DMS53 (cell line): Measurements from ENCODE around the gene CEP250.
"Not testable (repeated sequence)": the region's sequence is repeated elsewhere in the genome, so short reads cannot be mapped to it uniquely, and the experiment has no call there.

Experiments used
- DNase-seq: peaks from one replicate; lab custom pipeline; 2025; lab: John Stamatoyannopoulos, UW

Gene CEP250

DNA sequence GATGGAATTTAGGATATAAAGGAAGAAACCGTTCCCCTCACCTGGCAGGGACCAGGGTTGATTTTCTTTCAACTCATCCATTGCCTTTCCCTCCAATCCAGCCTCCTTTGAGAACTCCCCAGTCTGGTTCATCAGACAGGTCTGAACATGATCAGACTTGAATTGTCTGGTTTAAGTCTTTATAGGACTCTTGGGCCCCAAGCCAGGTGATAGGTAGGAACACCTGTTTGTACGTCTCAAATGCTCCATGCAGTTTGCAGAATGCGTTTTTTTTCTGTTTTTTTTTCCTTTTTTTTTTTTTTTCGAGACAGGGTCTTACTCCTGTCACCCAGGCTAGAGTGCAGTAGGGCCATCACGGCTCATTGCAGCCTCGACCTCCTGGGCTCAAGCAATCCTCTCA lies 4.1 kb upstream of the CEP250 start:
- DNase-seq, result peak; percentile 89

DNA sequence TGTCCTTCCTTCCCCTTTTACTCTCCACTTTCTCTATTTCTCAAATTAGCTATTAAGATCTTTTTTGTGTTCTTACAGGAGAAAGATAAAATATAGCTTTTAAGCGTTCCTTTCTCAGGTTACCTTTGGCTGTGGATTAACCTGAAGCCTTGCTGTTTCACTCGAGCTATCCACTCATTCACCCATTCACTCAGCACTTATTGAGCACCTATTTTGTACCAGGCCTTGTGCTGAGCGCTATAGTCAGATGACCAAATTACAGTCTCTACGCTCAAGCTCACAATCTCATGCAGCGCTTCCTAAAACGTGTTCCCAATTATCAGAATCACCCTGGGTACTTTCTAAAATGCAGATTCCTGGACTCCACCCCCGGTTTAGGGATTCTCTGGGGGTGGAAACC lies 1.8 kb upstream of the CEP250 start:
- DNase-seq, result no peak

DNA sequence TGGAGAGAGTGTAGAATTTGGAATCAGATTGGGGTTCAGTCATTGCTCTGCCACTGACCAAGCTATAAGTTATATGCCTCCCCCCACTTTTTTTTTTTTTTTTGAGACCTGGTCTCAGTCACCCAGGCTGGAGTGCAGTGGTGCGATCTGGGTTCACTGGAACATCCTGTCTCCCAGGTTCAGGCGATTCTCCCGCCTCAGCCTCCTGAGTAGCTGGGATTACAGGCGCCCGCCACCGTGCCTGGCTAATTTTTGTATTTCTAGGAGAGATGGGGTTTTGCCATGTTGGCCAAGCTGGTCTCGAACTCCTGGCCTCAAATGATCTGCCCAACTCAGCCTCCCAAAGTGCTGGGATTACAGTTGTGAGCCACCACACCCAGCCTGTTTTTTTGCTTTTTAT lies 1.3 kb downstream of the CEP250 start:
- not testable (repeated sequence) for DNase-seq

DNA sequence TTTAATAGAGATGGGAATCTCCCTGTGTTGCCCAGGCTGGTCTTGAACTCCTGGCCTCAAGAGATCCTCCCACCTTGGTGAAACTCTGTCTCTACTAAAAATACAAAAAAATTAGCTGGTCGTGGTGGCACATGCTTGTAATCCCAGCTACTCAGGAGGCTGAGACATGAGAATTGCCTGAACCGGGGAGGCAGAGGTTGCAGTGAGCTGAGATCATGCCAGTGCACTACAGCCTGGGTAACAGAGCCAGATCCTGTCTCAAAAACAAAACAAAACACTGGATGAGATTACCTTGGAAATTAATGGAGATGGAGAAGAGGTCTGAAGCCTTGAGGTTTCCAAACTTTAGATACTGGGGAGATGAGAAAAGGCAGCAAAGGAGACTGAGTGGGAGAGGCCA lies 2.1 kb downstream of the CEP250 start:
- not testable (repeated sequence) for DNase-seq

DNA sequence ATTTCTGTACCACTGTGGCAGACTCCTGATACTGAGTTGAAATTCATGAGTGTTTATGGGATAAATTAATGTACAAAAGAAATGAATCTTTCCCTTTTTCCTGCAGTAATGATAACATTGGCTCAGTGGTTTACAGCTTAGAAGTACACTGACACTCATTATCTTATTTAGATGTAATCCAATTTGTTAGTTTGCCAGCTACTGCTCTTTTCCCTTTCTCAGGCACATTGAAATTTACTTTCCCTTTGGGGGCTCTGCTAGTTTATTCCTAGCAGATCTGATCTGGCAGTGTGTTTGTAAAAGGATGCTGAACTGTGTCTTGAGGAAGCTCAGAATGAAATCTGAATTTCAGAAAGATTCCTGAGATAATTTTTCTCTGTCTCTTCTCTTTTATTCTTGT lies 3.0 kb downstream of the CEP250 start:
- no peak for DNase-seq

- DNase-seq, result peak; percentile 83
Observed at GRCh38 chr20:35461620-35462019, 6.2 kb downstream of the CEP250 start.

- DNase-seq, result peak; percentile 91
Observed at GRCh38 chr20:35462351-35462750, 7.0 kb downstream of the CEP250 start.

DNA sequence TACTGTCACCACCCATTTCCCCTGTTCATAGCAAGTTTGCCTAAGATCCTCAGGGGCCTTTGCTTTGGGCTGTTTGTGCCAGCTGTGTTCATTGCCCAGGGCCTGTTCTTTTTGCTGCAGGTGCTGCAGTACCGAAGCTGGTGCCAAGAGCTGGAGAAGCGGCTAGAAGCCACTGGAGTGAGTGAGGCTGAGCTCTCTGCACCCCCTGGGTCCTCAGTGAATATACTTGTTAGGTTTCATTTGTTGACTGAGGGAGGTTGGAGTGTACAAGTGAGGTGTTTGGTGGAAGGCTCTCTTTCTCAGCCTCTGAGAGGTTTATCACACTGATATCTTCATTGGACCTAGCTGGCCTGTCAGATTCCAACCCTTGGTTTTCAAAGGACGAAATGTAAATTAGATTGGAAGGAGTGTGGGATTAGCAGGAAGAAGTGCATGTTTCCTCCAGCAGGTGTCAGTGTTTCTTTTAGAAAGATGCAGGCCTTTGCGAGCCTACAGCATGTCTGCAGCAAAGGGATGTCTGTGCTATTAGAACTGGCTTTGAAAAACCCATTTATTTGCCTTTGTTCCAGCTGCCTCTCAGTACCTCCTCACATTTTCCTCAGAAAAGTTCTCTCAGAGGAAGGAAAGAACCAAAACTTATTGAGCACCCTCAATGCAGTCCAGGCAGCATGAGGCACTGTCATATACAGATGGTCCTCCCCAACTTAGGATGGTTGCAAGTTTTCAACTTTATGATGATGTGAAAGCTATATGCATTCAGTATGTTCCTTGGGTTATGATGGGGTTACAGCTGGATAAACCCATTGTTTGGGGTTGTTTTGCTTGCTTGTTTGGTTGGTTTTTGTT lies 8.3 kb downstream of the CEP250 start:
- DNase-seq, result peak; percentile 88

DNA sequence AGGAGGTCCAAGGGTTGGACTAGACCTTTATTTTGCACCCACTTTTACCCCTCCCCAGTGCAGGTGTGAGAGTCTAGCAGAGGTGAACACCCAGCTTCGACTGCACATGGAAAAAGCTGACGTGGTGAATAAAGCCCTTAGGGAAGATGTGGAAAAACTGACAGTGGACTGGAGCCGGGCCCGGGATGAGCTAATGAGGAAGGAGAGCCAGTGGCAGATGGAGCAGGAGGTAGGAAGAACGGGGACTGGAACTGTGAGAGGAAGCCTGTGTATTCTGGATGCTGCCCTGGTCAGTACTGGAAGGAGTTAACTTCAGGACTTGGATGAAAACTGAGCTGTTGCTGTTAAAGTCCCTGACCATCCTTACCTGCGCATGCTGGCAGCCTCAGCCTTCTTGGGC lies 10.6 kb downstream of the CEP250 start:
- DNase-seq, result no peak

DNA sequence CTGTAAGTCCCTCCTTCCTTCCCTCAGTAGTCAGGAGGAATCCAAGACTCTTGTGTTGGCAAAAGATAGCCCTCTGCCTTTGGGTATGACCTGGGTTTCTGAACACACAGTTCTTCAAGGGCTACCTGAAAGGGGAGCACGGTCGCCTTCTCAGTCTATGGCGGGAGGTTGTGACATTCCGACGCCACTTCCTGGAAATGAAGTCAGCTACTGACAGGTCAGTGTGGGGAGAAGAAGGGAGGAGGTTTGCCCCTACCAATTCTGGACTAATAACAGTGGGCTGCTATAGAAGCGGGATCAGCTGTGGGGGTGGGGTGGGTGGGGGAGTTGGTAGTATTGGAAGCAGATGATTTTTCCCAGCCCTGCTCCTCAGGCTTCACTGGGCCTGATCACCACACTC lies 11.5 kb downstream of the CEP250 start:
- no peak for DNase-seq

GRCh38 chr20:35467339-35468224 lies 12.2 kb downstream of the CEP250 start:
- no peak for DNase-seq

DNA sequence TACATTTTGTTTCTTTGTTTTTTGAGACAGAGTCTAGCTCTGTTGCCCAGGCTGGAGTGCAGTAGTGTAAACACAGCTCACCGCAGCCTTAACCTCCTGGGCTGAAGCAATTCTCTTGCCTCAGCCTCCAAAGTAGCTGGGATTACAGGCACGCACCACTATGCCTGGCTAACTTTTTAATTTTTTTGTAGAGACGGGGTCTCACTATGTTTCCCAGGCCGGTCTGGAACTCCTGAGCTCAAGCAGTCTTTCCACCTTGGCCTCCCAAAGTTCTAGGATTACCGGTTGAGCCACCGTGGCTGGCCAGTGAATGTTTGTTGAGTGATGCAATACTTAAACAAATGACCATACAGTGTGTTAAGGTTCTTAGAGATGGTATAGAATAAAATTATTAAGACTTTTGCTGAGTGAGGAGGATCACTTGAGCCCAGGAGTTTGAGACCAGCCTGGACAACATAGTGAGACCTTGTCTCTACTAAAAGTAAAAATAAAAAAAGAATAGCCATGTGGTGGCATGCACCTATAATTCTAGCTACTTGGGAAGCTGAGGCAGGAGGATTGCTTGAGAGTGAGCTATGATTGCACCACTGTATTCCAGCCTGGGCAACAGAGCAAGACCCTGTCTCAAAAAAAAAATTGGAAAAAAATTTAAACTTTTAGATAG lies 13.4 kb downstream of the CEP250 start:
- DNase-seq, result no peak

DNA sequence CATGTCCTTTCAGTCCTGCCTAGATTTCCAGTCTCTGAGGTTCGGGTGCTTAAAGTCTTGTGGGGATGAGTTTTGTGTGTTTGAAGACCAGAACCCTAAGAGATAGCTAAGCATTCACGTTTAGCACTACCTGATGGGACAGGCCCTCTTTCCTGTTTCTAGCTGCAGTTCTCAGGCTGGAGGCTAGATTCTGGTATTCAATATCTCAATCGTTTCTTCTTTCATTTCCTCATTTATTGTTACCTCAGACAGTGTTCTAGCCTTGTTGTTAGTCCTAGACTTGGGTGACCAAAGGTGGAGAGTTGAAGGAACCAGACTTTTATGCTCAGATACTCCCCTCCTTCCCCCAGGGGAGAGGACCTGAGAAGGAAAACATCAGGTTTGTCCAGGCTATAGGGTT lies 16.8 kb downstream of the CEP250 start:
- no peak for DNase-seq

- DNase-seq, result no peak
Observed at GRCh38 chr20:35473684-35474083, 18.3 kb downstream of the CEP250 start.

DNA sequence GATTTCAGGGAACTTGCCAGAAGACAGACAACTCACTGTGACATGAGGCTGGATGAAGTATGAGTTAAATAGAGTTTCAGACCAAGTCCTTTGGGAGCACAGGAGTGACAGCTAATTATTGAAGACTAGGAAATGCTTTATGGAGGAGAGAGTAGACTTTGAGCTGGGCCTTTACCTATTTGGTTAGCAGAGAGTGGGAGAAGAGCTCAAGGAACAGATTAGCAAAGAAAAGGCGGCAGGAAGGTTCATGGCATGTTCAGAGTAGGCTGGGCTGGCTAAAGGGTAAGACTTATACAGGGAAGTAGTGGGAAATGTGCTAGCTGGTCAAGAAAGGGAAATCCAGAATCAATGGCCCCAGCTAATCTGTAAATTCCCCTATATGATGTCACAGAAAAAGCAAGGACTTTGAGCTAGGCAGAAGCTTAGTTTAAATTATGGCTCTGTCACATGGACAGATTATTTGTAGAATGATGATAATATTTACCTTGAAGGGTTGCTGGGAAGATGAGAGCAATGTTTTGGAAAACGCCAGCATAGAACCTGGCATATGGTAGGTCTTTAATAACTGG lies 19.0 kb downstream of the CEP250 start:
- DNase-seq, result no peak

- DNase-seq, result no peak
Observed at GRCh38 chr20:35476288-35476687, 20.9 kb downstream of the CEP250 start.

- DNase-seq, result peak; percentile 18
Observed at GRCh38 chr20:35478804-35479472, 23.5 kb downstream of the CEP250 start.

DNA sequence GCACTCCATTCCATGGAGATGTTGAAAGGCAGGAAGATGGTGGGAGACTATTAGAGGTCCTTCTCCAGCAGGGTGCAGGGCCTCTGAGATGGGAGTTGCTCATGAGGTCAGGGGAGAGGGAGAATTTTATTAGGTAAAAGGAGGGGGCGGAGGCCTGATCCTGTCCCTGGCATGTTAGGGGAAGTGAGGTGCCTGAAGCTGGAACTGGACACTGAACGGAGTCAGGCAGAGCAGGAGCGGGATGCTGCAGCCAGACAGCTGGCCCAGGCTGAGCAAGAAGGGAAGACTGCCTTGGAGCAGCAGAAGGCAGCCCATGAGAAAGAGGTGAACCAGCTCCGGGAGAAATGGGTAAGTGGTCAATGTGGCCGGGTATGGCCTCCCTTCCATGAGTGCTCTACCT lies 24.4 kb downstream of the CEP250 start:
- DNase-seq, result no peak

DNA sequence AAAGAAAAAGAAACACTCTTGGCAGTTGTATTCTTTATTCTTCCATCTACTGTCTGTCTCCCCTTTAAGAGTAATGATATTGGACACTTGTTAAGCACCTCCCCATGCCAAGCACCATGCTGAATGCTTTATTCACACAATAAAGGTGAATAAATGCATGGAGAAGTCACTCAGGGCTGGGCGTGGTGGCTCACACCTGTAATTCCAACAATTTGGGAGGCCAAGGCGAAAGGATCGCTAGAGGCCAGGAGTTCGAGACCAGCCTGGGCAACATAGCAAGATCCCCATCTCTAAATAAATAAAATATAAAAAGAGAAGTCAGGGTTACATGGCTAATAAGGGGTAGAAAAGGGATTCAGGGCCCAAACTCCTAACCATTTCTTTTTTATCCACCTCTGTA lies 32.1 kb downstream of the CEP250 start:
- DNase-seq, result no peak

- DNase-seq, result no peak
Observed at GRCh38 chr20:35489717-35490116, 34.3 kb downstream of the CEP250 start.

- DNase-seq, result no peak
Observed at GRCh38 chr20:35490736-35491181, 35.4 kb downstream of the CEP250 start.

GRCh38 chr20:35491823-35492222 lies 36.4 kb downstream of the CEP250 start:
- no peak for DNase-seq
